Hepatocyte (in vitro differentiated cells): ENCODE results near the gene TIPARP.

ENCODE experiments used
- EZH2 ChIP-seq: fragments of 200-600 bp; sonication (generic); IDR thresholded peaks from 2 replicates; pipeline ENCODE4 v1.6.1; 2016; ENCODE audit warnings: antibody characterized with exemption, mild to moderate bottlenecking, borderline replicate concordance
- EZH2phosphoT487 ChIP-seq: fragments of 200-600 bp; sonication (generic); IDR thresholded peaks from one replicate; pipeline ENCODE4 v1.6.1; 2018; ENCODE audit warnings: antibody characterized with exemption, mild to moderate bottlenecking, low read depth, moderate library complexity; ENCODE audit not compliant: unreplicated experiment, severe bottlenecking
- TF ChIP-seq, protein P1 (sequence below): fragments of 200-600 bp; sonication (generic); IDR thresholded peaks from 2 replicates; pipeline ENCODE4 v1.5.1; 2016; ENCODE audit warnings: antibody characterized with exemption, mild to moderate bottlenecking; ENCODE audit not compliant: poor library complexity

DNA sequence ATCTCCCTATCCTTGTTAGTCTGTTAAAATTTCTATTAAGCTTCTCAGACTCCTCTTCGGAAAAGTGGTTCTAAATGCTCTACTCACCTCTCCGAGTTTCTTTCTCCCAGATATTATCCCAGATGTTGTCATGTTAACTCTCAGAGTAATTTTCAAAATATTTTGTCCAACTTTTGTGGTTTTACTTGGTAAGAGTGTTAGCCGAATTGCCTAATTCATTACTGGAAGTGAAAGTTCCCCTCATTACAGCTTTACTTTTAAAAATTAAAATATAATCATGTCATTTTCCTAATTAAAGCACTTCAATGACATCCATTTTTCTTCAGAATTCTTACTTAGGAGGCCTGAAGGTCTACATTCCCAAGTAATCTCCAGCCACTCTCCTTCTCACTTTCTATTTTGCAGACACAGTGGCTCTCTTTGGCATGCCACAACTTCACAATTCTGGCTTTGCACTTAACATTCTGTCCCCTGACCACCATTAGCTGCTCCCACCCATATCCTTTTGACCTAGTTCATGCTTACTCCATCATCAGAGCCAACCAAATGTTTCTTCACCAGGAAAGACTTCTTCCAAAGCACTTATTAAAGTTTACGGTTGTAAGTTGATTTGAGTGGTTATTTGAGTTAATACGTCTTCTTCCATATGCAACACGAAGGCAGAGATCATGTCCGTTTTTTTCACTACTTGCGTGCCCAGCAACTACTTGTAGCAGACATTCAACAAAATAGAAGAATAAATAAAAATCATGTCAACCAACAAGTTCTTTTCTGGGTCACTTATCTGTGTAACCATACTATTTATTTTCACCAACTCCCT is 10.2 kb upstream of the TIPARP start:
- TF ChIP-seq EZH2 = no peak
- TF ChIP-seq, protein P1, sequence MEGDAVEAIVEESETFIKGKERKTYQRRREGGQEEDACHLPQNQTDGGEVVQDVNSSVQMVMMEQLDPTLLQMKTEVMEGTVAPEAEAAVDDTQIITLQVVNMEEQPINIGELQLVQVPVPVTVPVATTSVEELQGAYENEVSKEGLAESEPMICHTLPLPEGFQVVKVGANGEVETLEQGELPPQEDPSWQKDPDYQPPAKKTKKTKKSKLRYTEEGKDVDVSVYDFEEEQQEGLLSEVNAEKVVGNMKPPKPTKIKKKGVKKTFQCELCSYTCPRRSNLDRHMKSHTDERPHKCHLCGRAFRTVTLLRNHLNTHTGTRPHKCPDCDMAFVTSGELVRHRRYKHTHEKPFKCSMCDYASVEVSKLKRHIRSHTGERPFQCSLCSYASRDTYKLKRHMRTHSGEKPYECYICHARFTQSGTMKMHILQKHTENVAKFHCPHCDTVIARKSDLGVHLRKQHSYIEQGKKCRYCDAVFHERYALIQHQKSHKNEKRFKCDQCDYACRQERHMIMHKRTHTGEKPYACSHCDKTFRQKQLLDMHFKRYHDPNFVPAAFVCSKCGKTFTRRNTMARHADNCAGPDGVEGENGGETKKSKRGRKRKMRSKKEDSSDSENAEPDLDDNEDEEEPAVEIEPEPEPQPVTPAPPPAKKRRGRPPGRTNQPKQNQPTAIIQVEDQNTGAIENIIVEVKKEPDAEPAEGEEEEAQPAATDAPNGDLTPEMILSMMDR = no peak
- no peak for TF ChIP-seq EZH2phosphoT487
